ENCODE results near the gene CHD9. TPM values are rescaled to one million over a fixed set of nuclear protein-coding genes. Genes with fewer than 3 reads are reported as not detected.
A peak's percentile ranks its signal among the peaks of the same experiment; 100 is the strongest.

The CHD9 gene
- total RNA-seq, 1 experiment from 2014 or later, result 25.4 TPM

DNA sequence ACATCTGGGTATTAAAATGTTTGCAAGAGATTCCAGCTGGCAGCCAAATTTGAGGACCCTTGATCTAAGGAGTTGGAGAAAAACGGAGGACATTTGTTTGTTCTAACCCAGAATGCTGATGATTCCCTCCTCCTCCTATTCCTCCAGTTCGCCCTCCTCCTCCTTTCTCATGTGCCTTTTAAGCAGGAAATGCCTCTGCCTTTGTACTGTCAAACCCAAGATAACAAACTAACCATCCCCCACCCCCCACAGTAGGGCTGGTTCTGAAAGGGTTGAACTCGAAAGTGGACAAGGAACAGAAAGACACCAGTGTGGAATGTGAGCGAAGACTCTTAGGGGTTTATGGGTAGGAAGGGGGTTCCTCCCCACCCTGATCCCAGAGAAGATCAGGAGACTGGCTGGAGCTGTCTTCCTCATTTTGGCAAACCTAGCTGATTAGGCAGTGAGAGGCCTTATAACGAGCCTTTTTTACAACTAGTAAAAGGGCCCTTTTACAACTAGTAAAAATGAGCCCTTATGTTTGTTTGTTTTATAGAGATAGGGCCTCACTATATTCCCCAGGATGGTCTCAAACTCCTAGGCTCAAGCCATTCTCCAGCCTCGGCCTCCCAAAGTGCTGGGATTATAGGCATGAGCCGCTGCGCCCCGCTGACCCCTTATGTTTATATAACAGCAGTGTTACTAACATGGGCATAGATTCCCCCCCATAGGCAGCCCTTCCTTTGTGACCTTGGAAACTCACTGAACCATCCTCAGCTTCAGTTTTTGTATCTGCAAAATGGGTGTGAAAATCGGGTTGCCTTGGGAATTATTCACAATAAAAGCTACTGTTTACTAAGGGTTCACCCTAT, 975 bp downstream of the CHD9 start:
- intact Hi-C loops (cut with micrococcal nuclease; ENCODE audit: unreplicated experiment) (loop anchor here (2.0 to 10.0 kb wide), 3 partner anchors 79 to 229 kb away; no protein-coding TSS in a partner anchor), in situ Hi-C loops (cut with HindIII; ENCODE audit: low pct_unique_long_range_greater_than_20kb, low sequenced_read_pairs) (no loop called here)
- Histone ChIP-seq H3K27ac (ENCODE audit: low read length) (peak overlapping the region; percentile 90), H3K4me1 (ENCODE audit: control insufficient read depth, insufficient read depth, low read length) (peaks cover 7% of the 10 kb centered on the region; the same call in 1 of the 2 replicates), H3K36me3 (ENCODE audit: control insufficient read depth, insufficient read depth, low read length) (no peaks in the 10 kb centered on the region), H3K4me3 (ENCODE audit: low read depth in 2 of 2, low read length in 2 of 2) (peak overlapping the region; percentile 62 to 77), H3K9me3 (ENCODE audit: control insufficient read depth, insufficient read depth, low read depth, low read length) (no peaks in the 10 kb centered on the region), H3K27me3 (ENCODE audit: control insufficient read depth, insufficient read depth, low read length) (no peaks in the 10 kb centered on the region)
- DNase-seq (ENCODE audit: low read depth, low spot score), result no peak
- no peak for ATAC-seq
- no peak for TF ChIP-seq TCF7L2 (IDR thresholded peaks at IDR 0.05; ENCODE audit: low read depth, low read length)
- TF ChIP-seq, protein P1, sequence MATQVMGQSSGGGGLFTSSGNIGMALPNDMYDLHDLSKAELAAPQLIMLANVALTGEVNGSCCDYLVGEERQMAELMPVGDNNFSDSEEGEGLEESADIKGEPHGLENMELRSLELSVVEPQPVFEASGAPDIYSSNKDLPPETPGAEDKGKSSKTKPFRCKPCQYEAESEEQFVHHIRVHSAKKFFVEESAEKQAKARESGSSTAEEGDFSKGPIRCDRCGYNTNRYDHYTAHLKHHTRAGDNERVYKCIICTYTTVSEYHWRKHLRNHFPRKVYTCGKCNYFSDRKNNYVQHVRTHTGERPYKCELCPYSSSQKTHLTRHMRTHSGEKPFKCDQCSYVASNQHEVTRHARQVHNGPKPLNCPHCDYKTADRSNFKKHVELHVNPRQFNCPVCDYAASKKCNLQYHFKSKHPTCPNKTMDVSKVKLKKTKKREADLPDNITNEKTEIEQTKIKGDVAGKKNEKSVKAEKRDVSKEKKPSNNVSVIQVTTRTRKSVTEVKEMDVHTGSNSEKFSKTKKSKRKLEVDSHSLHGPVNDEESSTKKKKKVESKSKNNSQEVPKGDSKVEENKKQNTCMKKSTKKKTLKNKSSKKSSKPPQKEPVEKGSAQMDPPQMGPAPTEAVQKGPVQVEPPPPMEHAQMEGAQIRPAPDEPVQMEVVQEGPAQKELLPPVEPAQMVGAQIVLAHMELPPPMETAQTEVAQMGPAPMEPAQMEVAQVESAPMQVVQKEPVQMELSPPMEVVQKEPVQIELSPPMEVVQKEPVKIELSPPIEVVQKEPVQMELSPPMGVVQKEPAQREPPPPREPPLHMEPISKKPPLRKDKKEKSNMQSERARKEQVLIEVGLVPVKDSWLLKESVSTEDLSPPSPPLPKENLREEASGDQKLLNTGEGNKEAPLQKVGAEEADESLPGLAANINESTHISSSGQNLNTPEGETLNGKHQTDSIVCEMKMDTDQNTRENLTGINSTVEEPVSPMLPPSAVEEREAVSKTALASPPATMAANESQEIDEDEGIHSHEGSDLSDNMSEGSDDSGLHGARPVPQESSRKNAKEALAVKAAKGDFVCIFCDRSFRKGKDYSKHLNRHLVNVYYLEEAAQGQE (IDR thresholded peaks at IDR 0.05; ENCODE audit: insufficient read depth in 1 of 2, low read depth in 2 of 2, low read length in 1 of 2), result no peak
- TF ChIP-seq, protein P2, sequence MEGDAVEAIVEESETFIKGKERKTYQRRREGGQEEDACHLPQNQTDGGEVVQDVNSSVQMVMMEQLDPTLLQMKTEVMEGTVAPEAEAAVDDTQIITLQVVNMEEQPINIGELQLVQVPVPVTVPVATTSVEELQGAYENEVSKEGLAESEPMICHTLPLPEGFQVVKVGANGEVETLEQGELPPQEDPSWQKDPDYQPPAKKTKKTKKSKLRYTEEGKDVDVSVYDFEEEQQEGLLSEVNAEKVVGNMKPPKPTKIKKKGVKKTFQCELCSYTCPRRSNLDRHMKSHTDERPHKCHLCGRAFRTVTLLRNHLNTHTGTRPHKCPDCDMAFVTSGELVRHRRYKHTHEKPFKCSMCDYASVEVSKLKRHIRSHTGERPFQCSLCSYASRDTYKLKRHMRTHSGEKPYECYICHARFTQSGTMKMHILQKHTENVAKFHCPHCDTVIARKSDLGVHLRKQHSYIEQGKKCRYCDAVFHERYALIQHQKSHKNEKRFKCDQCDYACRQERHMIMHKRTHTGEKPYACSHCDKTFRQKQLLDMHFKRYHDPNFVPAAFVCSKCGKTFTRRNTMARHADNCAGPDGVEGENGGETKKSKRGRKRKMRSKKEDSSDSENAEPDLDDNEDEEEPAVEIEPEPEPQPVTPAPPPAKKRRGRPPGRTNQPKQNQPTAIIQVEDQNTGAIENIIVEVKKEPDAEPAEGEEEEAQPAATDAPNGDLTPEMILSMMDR (IDR thresholded peaks at IDR 0.05), result no peak
- TF ChIP-seq SIN3A (IDR thresholded peaks at IDR 0.05; ENCODE audit: borderline replicate concordance, insufficient read depth, low read depth, low read length), result no peak
- no peak for TF ChIP-seq POLR2AphosphoS5 (IDR thresholded peaks at IDR 0.05; ENCODE audit: low read depth, low read length)
- no TSS peak for BruUV-seq (replicated peaks)
- ChIA-PET POLR2A (no interaction called here), CTCF (interaction anchor here (0.7 to 1.1 kb wide), 2 partner anchors 152 to 353 kb away, joined by 4 to 5 read pairs; no protein-coding TSS in a partner anchor)

DNA sequence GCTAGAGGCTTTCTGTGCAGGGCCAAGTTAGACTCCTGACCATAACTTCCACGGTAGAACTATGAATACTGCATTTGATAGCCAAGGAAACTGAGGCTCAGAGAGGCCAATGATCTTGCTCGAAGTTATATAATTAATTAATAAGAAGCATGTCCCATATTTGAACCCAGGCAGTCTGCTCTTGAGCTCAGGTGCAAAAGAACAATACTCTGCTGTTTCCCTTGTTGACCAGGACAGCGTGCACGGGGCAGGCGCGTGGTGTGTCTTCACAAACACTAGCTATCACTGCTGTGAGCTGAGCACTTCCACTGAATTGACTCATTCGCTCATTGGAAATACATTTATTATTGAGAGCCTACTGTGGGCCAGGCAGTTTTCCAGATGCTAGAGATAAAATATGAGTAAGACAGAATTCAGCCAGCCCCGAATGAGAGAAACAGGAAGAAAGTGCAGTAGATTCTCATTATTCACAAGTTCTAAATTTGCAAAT, 1.6 kb downstream of the CHD9 start:
- DNase-seq (ENCODE audit: low read depth, low spot score) (no peak), ATAC-seq (no peak)
- Histone ChIP-seq H3K27me3 (ENCODE audit: control insufficient read depth, insufficient read depth, low read length) (no peaks in the 10 kb centered on the region), H3K36me3 (ENCODE audit: control insufficient read depth, insufficient read depth, low read length) (no peaks in the 10 kb centered on the region), H3K27ac (ENCODE audit: low read length) (peak overlapping the region; percentile 90), H3K4me3 (ENCODE audit: low read depth in 2 of 2, low read length in 2 of 2) (peak overlapping the region; percentile 62 to 77; a peak in 3 of 4 replicates), H3K9me3 (ENCODE audit: control insufficient read depth, insufficient read depth, low read depth, low read length) (no peaks in the 10 kb centered on the region), H3K4me1 (ENCODE audit: control insufficient read depth, insufficient read depth, low read length) (peaks cover 7% of the 10 kb centered on the region; the same call in 1 of the 2 replicates)
- TSS peak; percentile 60 for BruUV-seq (replicated peaks)
- ChIA-PET POLR2A (no interaction called here), CTCF (interaction anchor here (0.5 to 0.7 kb wide), 2 partner anchors 160 to 352 kb away, joined by 3 to 4 read pairs; no protein-coding TSS in a partner anchor)
- intact Hi-C loops (cut with micrococcal nuclease; ENCODE audit: unreplicated experiment) (loop anchor here (10.0 kb wide), 2 partner anchors 78 to 228 kb away; no protein-coding TSS in a partner anchor), in situ Hi-C loops (cut with HindIII; ENCODE audit: low pct_unique_long_range_greater_than_20kb, low sequenced_read_pairs) (no loop called here)
- TF ChIP-seq SIN3A (IDR thresholded peaks at IDR 0.05; ENCODE audit: borderline replicate concordance, insufficient read depth, low read depth, low read length) (no peak), TCF7L2 (IDR thresholded peaks at IDR 0.05; ENCODE audit: low read depth, low read length) (no peak)
- TF ChIP-seq, protein P1 (IDR thresholded peaks at IDR 0.05; ENCODE audit: insufficient read depth in 1 of 2, low read depth in 2 of 2, low read length in 1 of 2), result no peak
